Panc1 (cell line): Measurements from ENCODE around the gene ELFN2. TPM values are rescaled to one million over a fixed set of nuclear protein-coding genes. Genes with fewer than 3 reads are reported as not detected.

Source experiments
- ATAC-seq: fragments of 200-7000 bp; cut with Tn5 transposase; 2 replicates; pipeline ENCODE4 v1.9.1; 2020; ENCODE audit warnings: mild to moderate bottlenecking, moderate library complexity
- BruUV-seq: library from RNA; stranded (reverse); fragments of 400-500 nt; replicated peaks from 2 replicates; lab custom pipeline; 2021; lab: Mats Ljungman, UMichigan
- CTCF ChIA-PET: fragments of 300-600 bp; sonication (Branson Sonifier 250); formaldehyde crosslinking; loops from one replicate; lab custom pipeline; 2022; ENCODE audit warnings: antibody characterized with exemption; lab: Charles Lee
- POLR2A ChIA-PET: fragments of 300-600 bp; sonication (Branson Sonifier 250); formaldehyde crosslinking; loops from one replicate; lab custom pipeline; 2022; ENCODE audit warnings: antibody characterized with exemption; lab: Charles Lee
- DNase-seq: peaks from one replicate; pipeline ENCODE4 v3.0.0-alpha.2; 2010; ENCODE audit warnings: low read depth, low spot score
- H3K27ac ChIP-seq: 2 replicates; pipeline ENCODE4 v1.5.1; 2011; ENCODE audit warnings: mild to moderate bottlenecking, low read length, inconsistent platforms
- H3K27me3 ChIP-seq: fragments of 200-500 bp; sonication (Bioruptor generic); 2 replicates; pipeline ENCODE4 v1.6.0; 2014; ENCODE audit warnings: low read length, inconsistent platforms; ENCODE audit not compliant: control insufficient read depth, insufficient read depth
- H3K36me3 ChIP-seq: fragments of 200-500 bp; sonication (Bioruptor generic); 2 replicates; pipeline ENCODE4 v1.5.1; 2014; ENCODE audit warnings: inconsistent platforms, mild to moderate bottlenecking, low read length, moderate library complexity; ENCODE audit not compliant: control insufficient read depth, insufficient read depth
- H3K4me1 ChIP-seq: 2 replicates; pipeline ENCODE4 v1.5.1; 2011; ENCODE audit warnings: inconsistent platforms, mild to moderate bottlenecking, low read length, moderate library complexity; ENCODE audit not compliant: control insufficient read depth, insufficient read depth
- H3K4me3 ChIP-seq, 2 experiments: 2 replicates each; pipeline ENCODE4 v1.5.1; 2011 to 2012; ENCODE audit warnings: low read depth in 2 of 2, low read length in 2 of 2, mild to moderate bottlenecking in 2 of 2, inconsistent platforms in 1 of 2, moderate library complexity in 1 of 2
- H3K9me3 ChIP-seq: fragments of 200-500 bp; sonication (Bioruptor generic); 2 replicates; pipeline ENCODE4 v1.5.1; 2014; ENCODE audit warnings: low read depth, mild to moderate bottlenecking, inconsistent platforms, low read length, moderate library complexity; ENCODE audit not compliant: control insufficient read depth, insufficient read depth
- POLR2AphosphoS5 ChIP-seq: IDR thresholded peaks from 2 replicates; pipeline ENCODE4 v1.6.1; 2012; ENCODE audit warnings: mild to moderate bottlenecking, low read depth, low read length, moderate library complexity
- REST ChIP-seq, 2 experiments: IDR thresholded peaks; 2 replicates each; pipeline ENCODE4 v1.6.1; 2011 to 2012; ENCODE audit warnings: low read depth in 2 of 2, control low read depth in 1 of 2, low read length in 1 of 2, mild to moderate bottlenecking in 1 of 2, moderate library complexity in 1 of 2; ENCODE audit not compliant: insufficient read depth in 1 of 2
- SIN3A ChIP-seq: IDR thresholded peaks from 2 replicates; pipeline ENCODE4 v1.6.1; 2012; ENCODE audit warnings: low read depth, mild to moderate bottlenecking, low read length, moderate library complexity, borderline replicate concordance; ENCODE audit not compliant: insufficient read depth
- TCF7L2 ChIP-seq: IDR thresholded peaks from 2 replicates; pipeline ENCODE4 v1.6.1; 2011; ENCODE audit warnings: mild to moderate bottlenecking, low read depth, low read length, inconsistent platforms
- in situ Hi-C: cut with HindIII; loops from 2 replicates; pipeline ENCODE4 v1.10.0; 2016; ENCODE audit warnings: low sequenced_read_pairs, low pct_unique_long_range_greater_than_20kb
- intact Hi-C: fragments of 100-400 bp; cut with micrococcal nuclease; formaldehyde crosslinking; loops from one replicate; pipeline ENCODE4 v1.10.0; 2022; ENCODE audit not compliant: unreplicated experiment
- total RNA-seq: library from RNA; stranded (reverse); gene quantifications from one replicate; pipeline ENCODE4 v1.2.1, GENCODE V29; 2021; ENCODE audit not compliant: unreplicated experiment
- TF ChIP-seq, protein P1 (sequence below): fragments of 450-650 bp; IDR thresholded peaks from 2 replicates; pipeline ENCODE4 v1.5.1; 2017; ENCODE audit warnings: mild to moderate bottlenecking

ELFN2 gene
- total RNA-seq, 1 experiment from 2014 or later = 2.9 TPM

DNA sequence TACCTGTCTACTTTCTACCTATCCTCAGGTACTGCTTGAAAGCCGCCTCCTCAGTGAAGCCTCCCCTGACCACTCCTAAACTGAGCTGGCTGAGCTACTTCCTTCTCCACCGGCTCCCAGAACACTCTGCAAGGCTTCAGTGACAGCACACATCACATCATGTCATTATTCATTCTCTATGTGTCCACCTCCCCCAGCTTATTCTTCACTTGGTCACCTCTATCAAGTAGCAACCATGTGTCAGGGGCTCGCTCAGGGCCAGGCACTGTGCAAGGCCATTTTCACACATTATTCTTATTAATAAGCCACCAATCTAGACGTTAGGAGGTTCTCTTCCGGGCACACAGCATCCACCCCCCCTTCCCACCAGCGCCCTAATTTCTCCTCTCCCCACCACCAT, 3.7 kb upstream of the ELFN2 start:
- intact Hi-C loops (no loop called here), in situ Hi-C loops (no loop called here)
- H3K9me3 ChIP-seq = no peaks in the 10 kb centered on the region; the same call in 1 of the 2 replicates
- no peak for DNase-seq
- no peaks in the 10 kb centered on the region for H3K27me3 ChIP-seq
- TF ChIP-seq POLR2AphosphoS5 = no peak
- no peak for TF ChIP-seq SIN3A
- no peak for TF ChIP-seq TCF7L2
- TF ChIP-seq, protein P1, sequence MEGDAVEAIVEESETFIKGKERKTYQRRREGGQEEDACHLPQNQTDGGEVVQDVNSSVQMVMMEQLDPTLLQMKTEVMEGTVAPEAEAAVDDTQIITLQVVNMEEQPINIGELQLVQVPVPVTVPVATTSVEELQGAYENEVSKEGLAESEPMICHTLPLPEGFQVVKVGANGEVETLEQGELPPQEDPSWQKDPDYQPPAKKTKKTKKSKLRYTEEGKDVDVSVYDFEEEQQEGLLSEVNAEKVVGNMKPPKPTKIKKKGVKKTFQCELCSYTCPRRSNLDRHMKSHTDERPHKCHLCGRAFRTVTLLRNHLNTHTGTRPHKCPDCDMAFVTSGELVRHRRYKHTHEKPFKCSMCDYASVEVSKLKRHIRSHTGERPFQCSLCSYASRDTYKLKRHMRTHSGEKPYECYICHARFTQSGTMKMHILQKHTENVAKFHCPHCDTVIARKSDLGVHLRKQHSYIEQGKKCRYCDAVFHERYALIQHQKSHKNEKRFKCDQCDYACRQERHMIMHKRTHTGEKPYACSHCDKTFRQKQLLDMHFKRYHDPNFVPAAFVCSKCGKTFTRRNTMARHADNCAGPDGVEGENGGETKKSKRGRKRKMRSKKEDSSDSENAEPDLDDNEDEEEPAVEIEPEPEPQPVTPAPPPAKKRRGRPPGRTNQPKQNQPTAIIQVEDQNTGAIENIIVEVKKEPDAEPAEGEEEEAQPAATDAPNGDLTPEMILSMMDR = no peak
- no peak for TF ChIP-seq REST (IDR thresholded peaks at IDR 0.05; ENCODE audit: insufficient read depth in 1 of 2, low read depth in 2 of 2, low read length in 1 of 2)
- H3K27ac ChIP-seq = no peak overlapping the region
- CTCF ChIA-PET = no interaction called here
- H3K4me3 ChIP-seq = no peak overlapping the region
- POLR2A ChIA-PET = no interaction called here
- H3K36me3 ChIP-seq = no peaks in the 10 kb centered on the region
- no peak for ATAC-seq
- H3K4me1 ChIP-seq = peaks cover 8% of the 10 kb centered on the region
- BruUV-seq = no TSS peak

DNA sequence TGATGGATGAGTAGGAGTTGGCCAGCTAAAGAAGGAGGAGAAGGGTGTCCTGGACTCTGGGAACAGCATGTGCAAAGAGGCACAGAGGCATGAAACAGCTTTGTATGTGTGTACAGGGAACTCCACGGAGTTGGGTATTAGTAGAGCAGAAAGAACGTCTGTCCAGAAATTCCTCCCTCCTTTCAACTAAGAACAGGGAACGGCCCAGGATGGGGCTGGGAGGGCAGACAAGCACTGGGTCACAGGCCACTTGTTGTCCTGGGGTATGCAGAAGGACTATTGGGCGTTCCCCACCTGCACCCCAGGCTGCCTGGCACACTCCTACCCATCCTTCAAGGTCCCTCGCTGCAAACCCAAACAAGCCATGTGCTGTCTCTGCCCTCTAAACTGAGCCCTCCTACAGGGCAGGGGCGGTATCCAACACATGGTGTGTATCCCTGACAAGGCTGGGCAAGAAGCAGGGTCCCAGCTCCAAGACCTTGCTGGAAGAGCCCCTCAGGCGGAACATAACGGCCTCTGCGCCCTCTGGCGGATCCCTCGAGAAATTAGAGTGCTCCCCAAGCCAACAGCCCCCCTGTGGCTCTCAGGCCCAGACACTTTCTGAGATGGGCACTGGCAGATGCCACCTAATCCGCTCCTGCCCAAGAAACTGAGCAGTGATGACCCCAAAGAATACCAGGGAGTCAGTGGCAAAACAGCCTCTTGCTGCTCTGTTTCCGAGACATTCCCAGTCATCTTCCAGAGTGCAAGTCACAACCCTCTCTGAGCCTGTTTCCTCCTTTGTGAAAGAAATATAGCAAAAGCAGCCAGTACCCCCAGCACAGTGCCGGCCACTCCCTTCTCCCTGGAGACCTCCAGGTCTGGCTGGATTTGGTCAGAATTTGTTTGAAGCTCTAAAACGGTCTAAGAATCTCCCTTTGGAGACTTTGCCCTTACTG, 1.6 kb upstream of the ELFN2 start:
- ChIA-PET CTCF (interaction anchor here (0.9 to 1.9 kb wide), 3 partner anchors 12 to 112 kb away, joined by 5 to 10 read pairs (median 5); no protein-coding TSS in a partner anchor), POLR2A (no interaction called here)
- no peaks in the 10 kb centered on the region for H3K36me3 ChIP-seq
- in situ Hi-C loops (no loop called here), intact Hi-C loops (loop anchor here (5.0 kb wide), 1 partner anchor 112 kb away; no protein-coding TSS in a partner anchor)
- ATAC-seq (peak; percentile 67), DNase-seq (peak; percentile 27)
- no peak overlapping the region for H3K4me3 ChIP-seq
- H3K4me1 ChIP-seq = peaks cover 8% of the 10 kb centered on the region
- no peak overlapping the region for H3K27ac ChIP-seq
- TF ChIP-seq, protein P1 = peak; percentile 88
- no peak for TF ChIP-seq SIN3A
- no peaks in the 10 kb centered on the region for H3K27me3 ChIP-seq
- no TSS peak for BruUV-seq
- H3K9me3 ChIP-seq = no peaks in the 10 kb centered on the region; the same call in 1 of the 2 replicates
